ENCODE results near the gene CDH18. TPM values are rescaled to one million over a fixed set of nuclear protein-coding genes. Genes with fewer than 3 reads are reported as not detected.

The CDH18 gene
- total RNA-seq, 3 donors from 2014 or later: 0.76 TPM; not detected in 2

GRCh38 chr5:19733612-19734495, 254.1 kb downstream of the CDH18 start:
- TF ChIP-seq CTCF (IDR thresholded peaks at IDR 0.05): no peak
- Histone ChIP-seq H3K4me3 (no peak overlapping the region), H3K36me3 (ENCODE audit: low read depth) (no peaks in the 10 kb centered on the region), H3K4me1 (ENCODE audit: low read depth) (no peaks in the 10 kb centered on the region), H3K9me3 (peaks cover 8% of the 10 kb centered on the region)
- DNase-seq: no peak
- intact Hi-C loops (cut with DNase I, micrococcal nuclease): no loop called here
- no peak for ATAC-seq

GRCh38 chr5:19728571-19728970, 259.4 kb downstream of the CDH18 start:
- ATAC-seq (no peak), DNase-seq (no peak)
- Histone ChIP-seq H3K4me1 (ENCODE audit: low read depth) (no peaks in the 10 kb centered on the region), H3K9me3 (peaks cover 7% of the 10 kb centered on the region), H3K36me3 (ENCODE audit: low read depth) (no peaks in the 10 kb centered on the region), H3K4me3 (no peak overlapping the region)
- TF ChIP-seq CTCF (IDR thresholded peaks at IDR 0.05): no peak
- intact Hi-C loops (cut with DNase I, micrococcal nuclease): no loop called here

GRCh38 chr5:19719109-19719508, 268.9 kb downstream of the CDH18 start:
- ATAC-seq: no peak
- Histone ChIP-seq H3K36me3 (ENCODE audit: low read depth) (no peaks in the 10 kb centered on the region), H3K9me3 (no peaks in the 10 kb centered on the region), H3K4me3 (no peak overlapping the region), H3K4me1 (ENCODE audit: low read depth) (no peaks in the 10 kb centered on the region)
- intact Hi-C loops (cut with DNase I, micrococcal nuclease): no loop called here
- TF ChIP-seq CTCF (IDR thresholded peaks at IDR 0.05): no peak
- no peak for DNase-seq

- H3K9me3 ChIP-seq: peaks cover 7% of the 10 kb centered on the region
- intact Hi-C loops (cut with DNase I, micrococcal nuclease): no loop called here
- TF ChIP-seq CTCF (IDR thresholded peaks at IDR 0.05): no peak
- no peak overlapping the region for H3K4me3 ChIP-seq
- DNase-seq (no peak), ATAC-seq (no peak)
- H3K4me1 ChIP-seq (ENCODE audit: low read depth): no peaks in the 10 kb centered on the region
- H3K36me3 ChIP-seq (ENCODE audit: low read depth): no peaks in the 10 kb centered on the region
These were observed 274.3 kb downstream of the CDH18 start for GRCh38 chr5:19713740-19714139.

GRCh38 chr5:19709403-19709802, 278.6 kb downstream of the CDH18 start:
- ATAC-seq (no peak), DNase-seq (no peak)
- Histone ChIP-seq H3K4me3 (no peak overlapping the region), H3K36me3 (ENCODE audit: low read depth) (no peaks in the 10 kb centered on the region), H3K4me1 (ENCODE audit: low read depth) (no peaks in the 10 kb centered on the region), H3K9me3 (peaks cover 16% of the 10 kb centered on the region)
- no peak for TF ChIP-seq CTCF (IDR thresholded peaks at IDR 0.05)
- intact Hi-C loops (cut with DNase I, micrococcal nuclease): no loop called here
